Bronchial epithelial cell (primary cell): ENCODE data around the gene ADAMTSL2. TPM values are rescaled to one million over a fixed set of nuclear protein-coding genes. Genes with fewer than 3 reads are reported as not detected.

ENCODE experiments used
- DNase-seq: peaks from one replicate; pipeline ENCODE4 v3.0.0-alpha.2; 2010; ENCODE audit warnings: low read depth
- FAIRE-seq: peaks from 2 replicates; lab custom pipeline; 2011; peaks lifted over from hg19 to GRCh38; lab: Jason Lieb, UNC
- H3K27me3 ChIP-seq: 2 replicates; pipeline ENCODE4 v1.5.1; 2011; ENCODE audit warnings: low read length; ENCODE audit not compliant: control insufficient read depth, insufficient read depth
- H3K36me3 ChIP-seq: 2 replicates; pipeline ENCODE4 v1.5.1; 2011; ENCODE audit warnings: low read length; ENCODE audit not compliant: control insufficient read depth, insufficient read depth
- H3K4me3 ChIP-seq: 2 replicates; pipeline ENCODE4 v1.5.1; 2011; ENCODE audit warnings: mild to moderate bottlenecking, low read depth, low read length, control low read depth
- CTCF ChIP-seq: IDR thresholded peaks from 2 replicates; pipeline ENCODE4 v1.5.1; 2011; ENCODE audit warnings: mild to moderate bottlenecking, moderate library complexity, low read length, control low read depth, inconsistent platforms; ENCODE audit not compliant: insufficient read depth, severe bottlenecking
- total RNA-seq: library from RNA; depleted of rRNA; stranded (reverse); fragments of >200 nt; gene quantifications from 2 replicates; pipeline ENCODE4 v1.2.1, GENCODE V29; 2014

Gene ADAMTSL2
- total RNA-seq, 1 donor from 2014 or later: not detected

GRCh38 chr9:133524146-133524545, 10.4 kb upstream of the ADAMTSL2 start:
- no peaks in the 10 kb centered on the region for H3K36me3 ChIP-seq
- DNase-seq: no peak
- TF ChIP-seq CTCF: no peak
- peaks cover 23% of the 10 kb centered on the region for H3K27me3 ChIP-seq
- no peak overlapping the region for H3K4me3 ChIP-seq
- no peak for FAIRE-seq

GRCh38 chr9:133524679-133525228, 9.8 kb upstream of the ADAMTSL2 start, which contains the start of gene MYMK:
MYMK (minus strand) TSS chr9:133524959; CDS start chr9:133524844, 115 bp downstream.
- H3K27me3 ChIP-seq: peaks cover 28% of the 10 kb centered on the region
- H3K36me3 ChIP-seq: no peaks in the 10 kb centered on the region
- no peak for TF ChIP-seq CTCF
- no peak within 1 kb of the TSS for H3K4me3 ChIP-seq
- no peak for DNase-seq
- FAIRE-seq: no peak

GRCh38 chr9:133525677-133526076, 8.8 kb upstream of the ADAMTSL2 start:
- peaks cover 28% of the 10 kb centered on the region for H3K27me3 ChIP-seq
- TF ChIP-seq CTCF: no peak
- FAIRE-seq: no peak

GRCh38 chr9:133526721-133527321, 7.7 kb upstream of the ADAMTSL2 start:
- FAIRE-seq: no peak
- no peak for DNase-seq
- Histone ChIP-seq H3K36me3 (no peaks in the 10 kb centered on the region), H3K4me3 (no peak overlapping the region), H3K27me3 (peaks cover 26% of the 10 kb centered on the region)
- TF ChIP-seq CTCF: no peak

More at GRCh38 chr9:133525677-133526076, 8.8 kb upstream of the ADAMTSL2 start:
- Histone ChIP-seq H3K4me3 (no peak overlapping the region), H3K36me3 (no peaks in the 10 kb centered on the region)
- DNase-seq: no peak

- H3K27me3 ChIP-seq: peaks cover 26% of the 10 kb centered on the region
Measured at GRCh38 chr9:133527444-133527920, 7.0 kb upstream of the ADAMTSL2 start.

More at GRCh38 chr9:133527444-133527920, 7.0 kb upstream of the ADAMTSL2 start:
- DNase-seq (no peak), FAIRE-seq (no peak)
- no peaks in the 10 kb centered on the region for H3K36me3 ChIP-seq
- TF ChIP-seq CTCF: no peak
- H3K4me3 ChIP-seq: no peak overlapping the region
